ENCODE results near the gene IMPDH1. TPM values are rescaled to one million over a fixed set of nuclear protein-coding genes. Genes with fewer than 3 reads are reported as not detected.
"Not testable (repeated sequence)": the region's sequence is repeated elsewhere in the genome, so short reads cannot be mapped to it uniquely, and the experiment has no call there.

IMPDH1 gene
- 56.5 and 60.5 TPM in 2 replicates for total RNA-seq (2012; rRNA removed)

DNA sequence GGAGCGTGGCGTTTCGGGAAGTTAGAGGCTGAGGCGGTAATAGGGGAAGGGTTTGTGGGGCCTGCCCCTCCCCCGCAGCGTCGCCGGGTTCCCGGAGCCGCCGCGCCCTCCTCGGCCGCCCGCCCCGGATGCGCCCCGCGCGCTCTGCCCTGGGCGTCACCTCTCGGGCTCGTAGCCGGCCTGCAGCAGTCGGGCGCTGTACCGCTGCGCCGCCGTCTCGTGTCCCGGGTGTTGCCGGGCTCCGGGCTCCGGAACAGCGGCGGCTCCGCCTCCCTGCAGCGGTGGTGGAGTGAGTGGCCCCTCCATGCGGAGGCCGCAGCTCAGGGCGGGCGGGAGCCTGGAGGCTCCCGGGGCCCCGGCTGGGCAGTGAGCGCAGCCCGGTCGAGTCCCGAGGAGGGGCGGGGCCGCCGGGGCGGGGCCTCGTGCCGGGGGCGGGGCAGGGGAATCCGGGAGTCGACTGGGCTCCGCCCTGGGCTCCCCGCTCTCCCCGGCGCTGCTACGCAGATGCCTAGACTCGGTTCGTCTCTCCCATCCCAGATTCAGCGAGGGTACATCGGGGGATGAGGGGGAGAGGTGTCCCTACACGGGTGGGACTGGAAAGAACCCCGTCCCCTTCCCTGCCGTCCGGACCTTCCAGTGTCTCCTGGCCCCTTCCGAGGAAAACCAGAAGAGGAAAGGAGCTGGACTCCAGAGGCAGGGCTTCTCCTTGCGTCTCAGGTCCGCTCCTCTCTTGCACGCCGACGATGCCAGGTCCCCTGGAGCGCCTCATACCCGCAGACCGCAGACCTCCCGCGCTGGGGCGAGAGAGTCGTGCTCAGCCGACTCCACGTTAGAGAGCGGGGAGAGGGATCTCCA lies at the start of gene IMPDH1:
IMPDH1 (minus strand) TSS at position 387 of the 855 bp plus-strand sequence; CDS start at position 306, 81 bp downstream.
- H3K27me3 ChIP-seq (ENCODE audit: control insufficient read depth, insufficient read depth, low read length), result peaks cover 6% of the 10 kb centered on the region
- H3K9ac ChIP-seq (ENCODE audit: low read depth, low read length), result peak within 1 kb of the TSS; percentile 79
- H3K4me3 ChIP-seq (ENCODE audit: low read length), result peak within 1 kb of the TSS; percentile 90
- peaks cover 4% of the 10 kb centered on the region for H3K9me3 ChIP-seq (replicated peaks; ENCODE audit: low read length)
- H3K4me1 ChIP-seq (ENCODE audit: control insufficient read depth, insufficient read depth, low read length), result peaks cover 22% of the 10 kb centered on the region
- H3K4me2 ChIP-seq (ENCODE audit: low read length), result peak within 1 kb of the TSS; percentile 100
- no peaks in the 10 kb centered on the region for H3K36me3 ChIP-seq (ENCODE audit: insufficient read depth, low read length)

GRCh38 chr7:128459394-128459878 lies 49.7 kb upstream of the IMPDH1 start:
- Histone ChIP-seq H3K9me3 (replicated peaks; ENCODE audit: low read length) (no peaks in the 10 kb centered on the region), H3K4me3 (ENCODE audit: low read length) (no peak overlapping the region), H3K4me1 (ENCODE audit: control insufficient read depth, insufficient read depth, low read length) (peaks cover 20% of the 10 kb centered on the region), H3K27me3 (ENCODE audit: control insufficient read depth, insufficient read depth, low read length) (no peaks in the 10 kb centered on the region), H3K36me3 (ENCODE audit: insufficient read depth, low read length) (peaks cover 5% of the 10 kb centered on the region), H3K9ac (ENCODE audit: low read depth, low read length) (no peak overlapping the region), H3K4me2 (ENCODE audit: low read length) (no peak overlapping the region)

GRCh38 chr7:128458956-128459355 lies 49.2 kb upstream of the IMPDH1 start:
- Histone ChIP-seq H3K4me3 (ENCODE audit: low read length) (no peak overlapping the region), H3K27me3 (ENCODE audit: control insufficient read depth, insufficient read depth, low read length) (no peaks in the 10 kb centered on the region), H3K9me3 (replicated peaks; ENCODE audit: low read length) (no peaks in the 10 kb centered on the region), H3K9ac (ENCODE audit: low read depth, low read length) (no peak overlapping the region), H3K4me2 (ENCODE audit: low read length) (no peak overlapping the region), H3K4me1 (ENCODE audit: control insufficient read depth, insufficient read depth, low read length) (peaks cover 25% of the 10 kb centered on the region), H3K36me3 (ENCODE audit: insufficient read depth, low read length) (peaks cover 5% of the 10 kb centered on the region)

DNA sequence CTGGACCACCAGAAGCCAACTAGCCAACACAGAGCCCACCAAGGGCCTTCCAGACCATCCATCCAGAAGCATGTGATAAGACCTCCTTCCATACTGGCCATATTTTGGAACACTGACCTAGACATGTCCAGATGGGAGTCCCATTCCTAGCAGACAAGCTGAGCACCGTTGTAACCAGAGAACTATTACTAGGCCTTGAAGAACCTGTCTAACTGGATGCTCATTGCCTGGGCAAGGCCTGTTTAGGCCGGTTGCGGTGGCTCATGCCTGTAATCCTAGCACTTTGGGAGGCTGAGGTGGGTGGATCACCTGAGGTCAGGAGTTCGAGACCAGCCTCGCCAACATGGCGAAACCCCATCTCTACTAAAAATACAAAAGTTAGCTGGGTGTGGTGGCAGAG lies 47.6 kb upstream of the IMPDH1 start:
- not testable (repeated sequence) for H3K36me3 ChIP-seq (ENCODE audit: insufficient read depth, low read length); H3K27me3 ChIP-seq (ENCODE audit: control insufficient read depth, insufficient read depth, low read length); H3K9me3 ChIP-seq (replicated peaks; ENCODE audit: low read length)
- H3K4me2 ChIP-seq (ENCODE audit: low read length), result peak overlapping the region; percentile 89
- H3K4me3 ChIP-seq (ENCODE audit: low read length), result peak overlapping the region; percentile 90
- H3K9ac ChIP-seq (ENCODE audit: low read depth, low read length), result peak overlapping the region; percentile 85
- peaks cover 29% of the 10 kb centered on the region for H3K4me1 ChIP-seq (ENCODE audit: control insufficient read depth, insufficient read depth, low read length)

DNA sequence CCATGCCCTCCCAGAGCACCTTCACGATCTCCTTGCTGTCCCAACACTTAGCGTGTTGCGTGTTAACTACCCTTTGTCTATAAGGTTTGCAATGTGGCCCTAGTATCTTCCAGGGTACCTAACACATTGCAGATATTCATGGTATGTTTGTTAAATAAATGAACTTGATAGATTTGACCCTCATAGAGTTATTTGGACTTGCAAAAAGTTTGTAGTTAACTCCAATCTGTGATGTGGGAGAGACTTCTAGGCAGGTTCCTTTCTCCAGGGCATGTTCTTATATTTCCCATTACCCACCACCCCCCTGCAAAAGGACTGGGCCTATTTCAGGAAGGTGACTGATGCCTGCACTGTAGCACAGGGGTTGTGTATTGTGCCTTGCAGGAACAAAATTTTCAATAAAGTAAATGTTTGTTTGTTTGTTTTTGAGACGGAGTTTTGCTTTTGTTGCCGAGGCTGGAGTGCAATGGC lies 46.5 kb upstream of the IMPDH1 start:
- Histone ChIP-seq H3K9me3 (replicated peaks; ENCODE audit: low read length) (no peaks in the 10 kb centered on the region), H3K27me3 (ENCODE audit: control insufficient read depth, insufficient read depth, low read length) (peaks cover 11% of the 10 kb centered on the region), H3K4me1 (ENCODE audit: control insufficient read depth, insufficient read depth, low read length) (peaks cover 29% of the 10 kb centered on the region), H3K36me3 (ENCODE audit: insufficient read depth, low read length) (peaks cover 5% of the 10 kb centered on the region), H3K4me2 (ENCODE audit: low read length) (peak overlapping the region; percentile 89), H3K9ac (ENCODE audit: low read depth, low read length) (peak overlapping the region; percentile 85), H3K4me3 (ENCODE audit: low read length) (peak overlapping the region; percentile 90)

DNA sequence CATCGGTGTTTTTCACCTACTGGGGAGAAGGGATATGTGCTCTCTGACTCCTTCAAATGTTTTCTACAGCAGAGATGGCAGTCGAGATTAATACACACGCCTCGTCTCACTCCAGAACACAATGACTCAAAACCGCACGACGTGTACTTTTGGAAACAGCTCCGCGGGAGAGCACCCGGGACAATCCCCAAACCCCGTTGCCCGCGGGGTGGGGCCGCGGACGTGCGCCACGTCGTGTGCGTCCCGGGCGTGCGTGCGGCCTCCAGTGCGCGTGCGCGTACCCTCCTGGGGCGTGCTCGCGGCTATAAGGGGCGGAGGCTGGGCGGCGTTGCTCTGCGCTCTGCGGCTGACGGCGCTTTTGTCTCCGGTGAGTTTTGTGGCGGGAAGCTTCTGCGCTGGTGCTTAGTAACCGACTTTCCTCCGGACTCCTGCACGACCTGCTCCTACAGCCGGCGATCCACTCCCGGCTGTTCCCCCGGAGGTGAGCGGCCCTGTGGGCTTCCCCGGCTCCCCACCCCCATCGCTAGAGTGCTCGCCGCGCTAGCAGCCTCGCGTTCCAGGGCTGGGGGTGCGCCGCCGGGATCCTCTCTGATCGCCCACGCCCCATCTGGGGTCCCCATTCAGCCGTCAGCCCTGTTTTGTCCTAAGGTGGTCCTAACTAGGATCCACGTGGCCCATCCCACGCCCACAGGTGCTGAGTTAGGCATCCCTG lies 45.9 kb upstream of the IMPDH1 start, which contains the start of gene HILPDA:
HILPDA (plus strand) TSS at position 336 of the 712 bp plus-strand sequence. CDS start 1,391 bp downstream, outside the sequence.
- H3K9me3 ChIP-seq (replicated peaks; ENCODE audit: low read length), result no peaks in the 10 kb centered on the region
- H3K9ac ChIP-seq (ENCODE audit: low read depth, low read length), result peak within 1 kb of the TSS; percentile 85
- peaks cover 29% of the 10 kb centered on the region for H3K4me1 ChIP-seq (ENCODE audit: control insufficient read depth, insufficient read depth, low read length)
- H3K36me3 ChIP-seq (ENCODE audit: insufficient read depth, low read length), result peaks cover 5% of the 10 kb centered on the region
- H3K4me2 ChIP-seq (ENCODE audit: low read length), result peak within 1 kb of the TSS; percentile 89
- peak within 1 kb of the TSS; percentile 90 for H3K4me3 ChIP-seq (ENCODE audit: low read length)
- peaks cover 12% of the 10 kb centered on the region for H3K27me3 ChIP-seq (ENCODE audit: control insufficient read depth, insufficient read depth, low read length)

- peak overlapping the region; percentile 89 for H3K4me2 ChIP-seq (ENCODE audit: low read length)
- peaks cover 12% of the 10 kb centered on the region for H3K27me3 ChIP-seq (ENCODE audit: control insufficient read depth, insufficient read depth, low read length)
- peaks cover 5% of the 10 kb centered on the region for H3K36me3 ChIP-seq (ENCODE audit: insufficient read depth, low read length)
- no peaks in the 10 kb centered on the region for H3K9me3 ChIP-seq (replicated peaks; ENCODE audit: low read length)
- H3K4me3 ChIP-seq (ENCODE audit: low read length), result peak overlapping the region; percentile 90
- peaks cover 29% of the 10 kb centered on the region for H3K4me1 ChIP-seq (ENCODE audit: control insufficient read depth, insufficient read depth, low read length)
- peak overlapping the region; percentile 85 for H3K9ac ChIP-seq (ENCODE audit: low read depth, low read length)
These were observed 45.2 kb upstream of the IMPDH1 start for GRCh38 chr7:128454808-128455542.

DNA sequence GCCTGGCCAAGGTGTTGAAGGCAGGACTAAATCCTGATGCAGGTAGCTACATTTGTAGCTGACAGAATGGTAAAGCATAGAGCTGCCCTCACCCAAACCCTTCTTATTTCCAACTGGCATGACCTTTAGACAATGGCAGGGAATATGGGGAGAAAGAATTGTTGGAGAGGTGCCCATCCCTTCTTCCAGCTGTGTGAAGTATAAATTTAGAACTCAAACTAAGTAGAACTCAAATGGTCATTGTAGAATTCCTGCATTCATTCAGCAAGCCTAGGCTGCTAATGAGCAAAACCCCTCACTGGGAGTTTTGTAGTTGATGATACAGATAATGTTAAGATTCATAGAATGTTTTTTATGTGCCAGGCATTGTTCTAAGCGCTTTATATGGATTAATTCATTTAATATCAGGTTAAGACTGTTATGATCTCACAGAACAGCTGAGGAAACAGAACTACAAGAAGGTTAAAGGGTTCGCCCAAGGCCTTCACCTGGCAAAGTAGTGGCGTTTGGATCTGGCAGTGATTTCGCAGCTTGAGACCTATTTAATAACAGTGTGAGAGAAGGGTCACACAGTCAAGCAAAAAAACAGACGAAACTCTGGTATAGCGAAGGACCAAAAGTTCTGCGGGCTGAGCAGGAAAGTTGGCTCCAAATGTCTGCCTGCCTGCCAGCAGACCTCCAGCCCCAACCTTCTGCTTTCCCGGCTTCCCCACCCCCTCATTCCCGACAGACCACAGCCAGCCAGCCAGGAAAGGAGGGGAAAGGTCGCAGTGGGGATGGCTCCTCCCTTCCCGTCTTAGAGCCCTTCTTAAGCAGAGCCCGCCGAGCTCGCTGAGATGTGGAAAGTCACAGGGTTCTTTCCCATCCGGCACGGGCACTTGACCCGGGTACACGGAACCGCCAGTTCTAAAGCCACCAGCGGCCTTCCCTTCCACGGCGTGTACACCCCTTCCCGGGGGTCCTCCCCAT lies 44.3 kb upstream of the IMPDH1 start:
- H3K9ac ChIP-seq (ENCODE audit: low read depth, low read length), result no peak overlapping the region
- H3K9me3 ChIP-seq (replicated peaks; ENCODE audit: low read length), result no peaks in the 10 kb centered on the region
- H3K27me3 ChIP-seq (ENCODE audit: control insufficient read depth, insufficient read depth, low read length), result peaks cover 12% of the 10 kb centered on the region
- H3K4me1 ChIP-seq (ENCODE audit: control insufficient read depth, insufficient read depth, low read length), result peaks cover 29% of the 10 kb centered on the region
- peak overlapping the region; percentile 25 for H3K4me3 ChIP-seq (ENCODE audit: low read length)
- H3K36me3 ChIP-seq (ENCODE audit: insufficient read depth, low read length), result peaks cover 5% of the 10 kb centered on the region
- peak overlapping the region; percentile 89 for H3K4me2 ChIP-seq (ENCODE audit: low read length)

DNA sequence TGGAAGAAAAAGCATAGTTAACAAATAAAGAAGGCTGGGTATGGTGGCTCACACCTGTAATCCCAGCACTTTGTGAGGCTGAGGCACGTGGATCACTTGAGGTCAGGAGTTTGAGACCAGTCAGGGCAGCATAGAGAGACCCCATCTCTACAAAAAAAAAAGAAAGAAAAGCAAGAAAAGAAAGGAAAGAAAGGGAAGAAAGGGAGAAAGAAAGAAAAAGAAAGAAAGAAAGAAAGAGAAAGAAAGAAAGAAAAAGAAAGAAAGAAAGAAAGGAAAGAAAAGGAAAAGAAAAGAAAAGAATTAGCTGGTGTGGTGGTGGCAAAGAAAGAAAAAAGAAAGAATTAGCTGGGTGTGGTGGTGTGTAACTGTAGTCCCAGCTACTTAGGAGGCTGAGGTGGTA lies 42.8 kb upstream of the IMPDH1 start:
- peaks cover 24% of the 10 kb centered on the region for H3K4me1 ChIP-seq (ENCODE audit: control insufficient read depth, insufficient read depth, low read length)
- H3K9me3 ChIP-seq (replicated peaks; ENCODE audit: low read length), result no peaks in the 10 kb centered on the region
- no peak overlapping the region for H3K4me3 ChIP-seq (ENCODE audit: low read length)
- H3K9ac ChIP-seq (ENCODE audit: low read depth, low read length), result no peak overlapping the region
- peaks cover 12% of the 10 kb centered on the region for H3K27me3 ChIP-seq (ENCODE audit: control insufficient read depth, insufficient read depth, low read length)
- H3K4me2 ChIP-seq (ENCODE audit: low read length), result no peak overlapping the region
- H3K36me3 ChIP-seq (ENCODE audit: insufficient read depth, low read length), result peaks cover 5% of the 10 kb centered on the region

DNA sequence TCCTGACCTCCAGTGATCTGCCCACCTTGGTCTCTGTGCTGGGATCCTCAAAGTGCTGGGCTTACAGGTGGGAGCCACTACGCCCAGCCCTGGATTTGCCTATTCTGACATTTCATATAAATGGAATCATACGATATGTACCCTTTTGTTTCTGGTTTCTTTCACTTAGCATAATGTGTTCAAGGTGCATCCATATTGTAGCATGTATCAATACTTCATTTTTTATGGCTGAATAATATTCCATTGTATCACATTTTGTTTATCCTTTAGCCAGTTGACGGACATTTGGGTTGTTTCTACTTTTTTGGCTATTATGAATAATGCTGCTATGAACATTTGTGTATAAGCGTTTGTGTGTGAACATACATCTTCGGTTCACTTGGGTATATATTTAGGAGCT lies 41.1 kb upstream of the IMPDH1 start:
- H3K4me1 ChIP-seq (ENCODE audit: control insufficient read depth, insufficient read depth, low read length), result peaks cover 18% of the 10 kb centered on the region

More for the DNA sequence above, 41.1 kb upstream of the IMPDH1 start:
- Histone ChIP-seq H3K27me3 (ENCODE audit: control insufficient read depth, insufficient read depth, low read length) (peaks cover 12% of the 10 kb centered on the region), H3K4me3 (ENCODE audit: low read length) (no peak overlapping the region), H3K4me2 (ENCODE audit: low read length) (no peak overlapping the region), H3K9me3 (replicated peaks; ENCODE audit: low read length) (no peaks in the 10 kb centered on the region), H3K9ac (ENCODE audit: low read depth, low read length) (no peak overlapping the region), H3K36me3 (ENCODE audit: insufficient read depth, low read length) (no peaks in the 10 kb centered on the region)
